GM12878 (cell line): ENCODE data around the gene APLN. TPM values are rescaled to one million over a fixed set of nuclear protein-coding genes. Genes with fewer than 3 reads are reported as not detected.

Source experiments
- ATAC-seq: fragments of 200-7000 bp; cut with Tn5 transposase; 3 replicates; pipeline ENCODE4 v1.9.1; 2020; ENCODE audit warnings: mild to moderate bottlenecking, moderate library complexity
- BruUV-seq: library from RNA; stranded (reverse); fragments of 400-500 nt; replicated peaks from 2 replicates; lab custom pipeline; 2021; lab: Mats Ljungman, UMichigan
- CTCF ChIA-PET: fragments of 300-600 bp; sonication (Branson Sonifier 250); formaldehyde crosslinking; extraction: SDS; loops from one replicate; lab custom pipeline; 2021; ENCODE audit warnings: inconsistent platforms; lab: Yijun Ruan, JAX
- POLR2A ChIA-PET: fragments of 350-600 bp; formaldehyde crosslinking; extraction: SDS; loops from one replicate; lab custom pipeline; 2021; ENCODE audit warnings: inconsistent platforms; lab: Charles Lee
- RAD21 ChIA-PET: fragments of 300-600 bp; sonication (Branson Sonifier 250); formaldehyde crosslinking; loops from one replicate; lab custom pipeline; 2023; ENCODE audit warnings: antibody characterized with exemption; ENCODE audit not compliant: unreplicated experiment; lab: Charles Lee
- SMC1A ChIA-PET: fragments of 300-600 bp; sonication (Branson Sonifier 250); formaldehyde crosslinking; loops from one replicate; lab custom pipeline; 2023; ENCODE audit not compliant: unreplicated experiment, uncharacterized antibody; lab: Charles Lee
- DNase-seq: peaks from one replicate; pipeline ENCODE4 v3.0.0-alpha.2; 2011; ENCODE audit warnings: low read depth, low spot score
- FAIRE-seq: peaks from 3 replicates; lab custom pipeline; 2011; peaks lifted over from hg19 to GRCh38; lab: Jason Lieb, UNC
- H2AFZ ChIP-seq: 2 replicates; pipeline ENCODE4 v1.6.0; 2011; ENCODE audit warnings: low read depth, low read length, control low read depth; ENCODE audit not compliant: control insufficient read depth
- H3K27ac ChIP-seq: 2 replicates; pipeline ENCODE4 v1.5.1; 2011; ENCODE audit warnings: control low read depth; ENCODE audit not compliant: control insufficient read depth, insufficient read depth
- H3K27me3 ChIP-seq, 2 experiments: replicated peaks in 1 of 2; 2 replicates each; pipeline versions ENCODE4 v1.6.0 to v1.6.1; 2011; ENCODE audit warnings: low read length in 1 of 2; ENCODE audit not compliant: control insufficient read depth in 2 of 2, insufficient read depth in 2 of 2
- H3K36me3 ChIP-seq, 2 experiments: 2 replicates each; pipeline ENCODE4 v1.5.1; 2011; ENCODE audit warnings: low read length in 1 of 2; ENCODE audit not compliant: control insufficient read depth in 2 of 2, insufficient read depth in 2 of 2
- H3K4me1 ChIP-seq: 2 replicates; pipeline ENCODE4 v1.6.1; 2011; ENCODE audit warnings: mild to moderate bottlenecking, low read length, moderate library complexity, mixed read lengths; ENCODE audit not compliant: control insufficient read depth, insufficient read depth
- H3K4me2 ChIP-seq: 2 replicates; pipeline ENCODE4 v1.6.0; 2011; ENCODE audit warnings: control low read depth; ENCODE audit not compliant: control insufficient read depth, insufficient read depth
- H3K4me3 ChIP-seq: fragments of 200-600 bp; sonication (generic); 2 replicates; pipeline ENCODE4 v1.5.1; 2016
- H3K79me2 ChIP-seq: 2 replicates; pipeline ENCODE4 v1.6.0; 2011; ENCODE audit warnings: low read length; ENCODE audit not compliant: control insufficient read depth, insufficient read depth
- H3K9ac ChIP-seq: 2 replicates; pipeline ENCODE4 v1.8.0; 2011; ENCODE audit warnings: low read length, control low read depth, mixed read lengths; ENCODE audit not compliant: control insufficient read depth, insufficient read depth
- H3K9me3 ChIP-seq: replicated peaks from 3 replicates; pipeline ENCODE4 v1.5.1; 2011; ENCODE audit warnings: mild to moderate bottlenecking, low read length; ENCODE audit not compliant: control insufficient read depth, insufficient read depth
- H4K20me1 ChIP-seq: 2 replicates; pipeline ENCODE4 v1.6.0; 2011; ENCODE audit not compliant: control insufficient read depth, insufficient read depth
- CREB1 ChIP-seq: IDR thresholded peaks from 2 replicates; pipeline ENCODE4 v1.6.1; 2012; ENCODE audit warnings: low read depth, mild to moderate bottlenecking, inconsistent platforms
- HDAC6 ChIP-seq: fragments of 200-600 bp; sonication (generic); IDR thresholded peaks from one replicate; pipeline ENCODE4 v1.8.0; 2017; ENCODE audit warnings: antibody characterized with exemption; ENCODE audit not compliant: unreplicated experiment
- LARP7 ChIP-seq: fragments of 450-650 bp; IDR thresholded peaks from 2 replicates; pipeline ENCODE4 v1.6.1; 2017; ENCODE audit warnings: mild to moderate bottlenecking
- MTA2 ChIP-seq: fragments of 450-650 bp; IDR thresholded peaks from 2 replicates; pipeline ENCODE4 v1.6.1; 2016; ENCODE audit warnings: low read depth, mild to moderate bottlenecking, moderate library complexity
- PBX3 ChIP-seq: IDR thresholded peaks from 2 replicates; pipeline ENCODE4 v1.6.1; 2011; ENCODE audit warnings: mild to moderate bottlenecking, low read depth, low read length, moderate library complexity; ENCODE audit not compliant: insufficient replicate concordance
- PRDM15 ChIP-seq: fragments of 450-650 bp; formaldehyde crosslinking; IDR thresholded peaks from 2 replicates; pipeline ENCODE4 v1.4.0; 2020; ENCODE audit warnings: mild to moderate bottlenecking, moderate library complexity
- ZNF384 ChIP-seq: IDR thresholded peaks from 2 replicates; pipeline ENCODE4 v1.6.1; 2012; ENCODE audit warnings: low read depth, mild to moderate bottlenecking, low read length, improper control_type of control experiment, borderline replicate concordance
- in situ Hi-C: fragments of 300-500 bp; cut with MboI; formaldehyde crosslinking; loops from 9 replicates; pipeline ENCODE4 v1.14.3; 2018; ENCODE audit warnings: mixed read lengths
- intact Hi-C: fragments of 100-400 bp; cut with micrococcal nuclease; formaldehyde crosslinking; loops from one replicate; pipeline ENCODE4 v1.14.2; 2022; ENCODE audit not compliant: unreplicated experiment
- polyA plus RNA-seq, 11 experiments: library from polyadenylated mRNA; depleted of rRNA in 4 of 11; unstranded in 6 of 11; stranded (reverse) in 5 of 11; fragments of >200 nt; fragmentation: Nextera tagmentation in 4 of 11; fragmentation: Illumina TruSeq in 1 of 11; extraction: Ambion mirVana in 4 of 11; extraction: Trizol in 1 of 11; gene quantifications; 1 replicate in 1 of 11; 2 replicates in 10 of 11; pipeline versions ENCODE4 v1.2.1 to v1.2.3, GENCODE V29; 2011 to 2016; ENCODE audit warnings: inconsistent platforms in 2 of 11, missing spikeins in 2 of 11, low read depth in 1 of 11
- total RNA-seq, 4 experiments: library from RNA; depleted of rRNA in 3 of 4; stranded (reverse); fragments of >200 nt in 3 of 4; fragmentation: Illumina TruSeq in 1 of 4; extraction: Trizol in 1 of 4; gene quantifications; 2 replicates each; pipeline versions ENCODE4 v1.2.1 to v1.2.3, GENCODE V29; 2013 to 2021

APLN gene
- total and polyA plus RNA-seq, 10 of the 15 experiments (the other 5 are each of a cell fraction or from before 2014, with no cell fraction given): 0.31 TPM; not detected in 9

GRCh38 chrX:129613596-129613995 is 41.2 kb downstream of the APLN start:
- DNase-seq: no peak

More at GRCh38 chrX:129613596-129613995, 41.2 kb downstream of the APLN start:
- no peak overlapping the region for H2AFZ ChIP-seq
- no peaks in the 10 kb centered on the region for H3K36me3 ChIP-seq
- no peak overlapping the region for H3K4me3 ChIP-seq
- H3K79me2 ChIP-seq: no peaks in the 10 kb centered on the region
- ATAC-seq: peak; percentile 51
- no peak overlapping the region for H3K9ac ChIP-seq
- no peak overlapping the region for H3K4me2 ChIP-seq
- in situ Hi-C loops (loop anchor here (25.0 kb wide), 2 partner anchors 449 to 574 kb away; no protein-coding TSS in a partner anchor), intact Hi-C loops (no loop called here)
- no peaks in the 10 kb centered on the region for H3K9me3 ChIP-seq
- H3K27ac ChIP-seq: no peak overlapping the region
- H4K20me1 ChIP-seq: no peaks in the 10 kb centered on the region; the same call in 1 of the 2 replicates
- RAD21 ChIA-PET: no interaction called here
- BruUV-seq: no TSS peak
- H3K27me3 ChIP-seq: no peaks in the 10 kb centered on the region
- CTCF ChIA-PET: interaction anchor here (0.8 kb wide), 1 partner anchor 12 kb away, joined by 3 read pairs; no protein-coding TSS in a partner anchor
- TF ChIP-seq CREB1 (no peak), PBX3 (no peak), HDAC6 (no peak), PRDM15 (no peak), MTA2 (no peak), ZNF384 (no peak), LARP7 (no peak)
- SMC1A ChIA-PET: no interaction called here
- no peak for FAIRE-seq
- no peaks in the 10 kb centered on the region for H3K4me1 ChIP-seq
- POLR2A ChIA-PET: no interaction called here
